Right hindlimb (tissue), 1 donor: ENCODE measurements around the gene CCL25.
A peak's percentile ranks its signal among the peaks of the same experiment; 100 is the strongest.

Source experiments
- DNase-seq: peaks from one replicate; pipeline ENCODE4 v3.0.0-alpha.2; 2018

CCL25 gene

DNA sequence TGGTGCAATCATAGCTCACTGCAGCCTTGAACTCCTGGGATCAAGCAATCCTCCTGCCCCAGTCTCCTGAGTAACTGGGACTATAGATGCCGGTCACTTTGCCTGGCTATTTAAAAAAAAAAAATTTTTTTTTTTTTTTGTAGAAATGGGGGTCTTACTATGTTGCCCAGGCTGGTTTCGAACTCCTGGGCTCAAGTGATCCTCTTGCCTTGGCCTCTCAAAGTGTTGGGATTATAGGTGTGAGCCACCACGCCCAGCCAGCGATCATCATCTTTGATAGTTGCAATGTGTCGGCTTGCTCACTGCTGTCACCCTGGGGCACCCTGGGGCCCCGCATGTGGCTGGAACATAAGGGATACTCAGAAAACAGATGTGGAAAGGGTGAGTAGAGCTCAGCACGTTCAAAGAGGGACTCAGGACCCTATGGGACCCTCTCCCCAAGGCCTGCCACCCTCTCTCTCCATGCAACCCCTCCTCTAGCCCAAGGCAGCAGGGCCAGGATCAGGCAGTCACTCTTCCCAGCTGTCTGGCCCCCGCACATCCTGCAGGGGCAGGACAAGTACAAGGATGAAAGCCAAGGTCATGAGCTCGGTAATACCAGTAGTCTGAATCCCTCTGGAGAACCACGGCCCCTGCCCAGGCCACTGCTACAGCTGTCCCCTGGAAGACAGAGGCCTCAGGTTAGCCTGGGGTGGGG, 6.5 kb upstream of the CCL25 start:
- DNase-seq, result no peak

DNA sequence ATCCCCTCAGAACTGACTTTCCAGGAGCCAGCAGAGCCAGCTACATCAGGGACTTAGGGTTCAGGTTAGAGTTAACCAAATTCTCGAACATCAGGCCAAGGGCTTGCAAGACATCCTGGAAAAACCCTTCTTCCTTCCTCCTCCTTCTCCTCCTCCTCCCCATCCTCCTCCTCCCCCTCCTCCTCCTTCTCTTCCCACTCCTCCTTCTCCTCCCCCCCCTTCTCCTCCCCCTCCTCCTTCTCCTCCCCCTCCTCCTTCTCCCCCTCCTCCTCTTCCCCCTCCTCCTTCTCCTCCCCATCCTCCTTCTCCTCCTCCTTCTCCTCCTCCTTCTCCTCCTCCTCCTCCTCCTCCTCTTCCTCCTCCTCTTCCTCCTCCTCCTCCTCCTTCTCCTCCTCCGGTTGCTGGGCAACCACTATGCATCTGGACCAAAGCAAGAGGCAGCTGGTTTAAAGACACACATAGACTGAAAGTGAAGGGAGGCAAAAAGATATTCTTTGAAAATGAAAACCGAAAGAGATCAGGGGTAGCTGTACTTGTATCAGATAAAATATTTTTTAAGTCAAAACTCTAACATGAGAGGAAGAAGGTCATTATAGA, 5.9 kb upstream of the CCL25 start:
- no peak for DNase-seq

DNA sequence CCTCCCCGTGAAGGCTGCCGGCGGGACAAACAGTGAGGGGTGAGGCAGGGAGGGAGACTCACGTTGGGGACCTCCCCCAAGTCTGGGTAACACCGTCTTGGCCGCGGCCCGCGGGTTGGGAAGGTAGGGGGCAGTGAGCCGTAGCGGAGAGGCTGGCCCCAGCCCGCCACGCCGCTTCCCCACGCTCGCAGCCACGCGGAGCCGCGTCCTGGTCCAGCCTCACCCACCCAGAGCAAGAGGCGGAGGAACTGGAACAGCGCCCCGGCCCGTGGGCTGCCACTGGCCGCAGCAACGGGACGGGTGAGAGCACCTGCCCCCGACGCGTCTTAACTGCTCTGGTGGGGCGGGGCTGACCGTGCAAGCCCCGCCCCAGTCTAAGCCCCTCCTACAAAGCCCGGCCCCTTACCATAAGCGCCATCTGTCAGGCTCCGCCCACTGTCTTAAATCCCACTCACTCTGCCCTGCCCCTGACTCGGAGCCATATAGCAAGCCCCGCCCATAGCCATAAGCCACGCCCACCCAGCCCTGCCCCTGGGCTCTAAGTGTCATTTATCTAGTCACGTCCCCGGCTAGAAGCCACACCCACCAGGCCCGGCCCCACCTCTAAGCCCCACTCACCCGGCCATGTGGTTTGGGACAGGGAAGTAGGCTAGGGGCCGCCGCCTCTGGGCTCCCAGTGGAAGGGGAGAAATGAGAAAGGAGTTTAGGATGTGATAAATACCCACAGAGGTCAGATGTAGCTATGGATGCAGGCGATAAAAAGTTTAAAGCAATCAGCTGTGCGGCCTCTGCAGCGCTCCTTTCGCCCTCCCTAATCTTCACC, 2.1 kb upstream of the CCL25 start:
- DNase-seq, result peak; percentile 89

DNA sequence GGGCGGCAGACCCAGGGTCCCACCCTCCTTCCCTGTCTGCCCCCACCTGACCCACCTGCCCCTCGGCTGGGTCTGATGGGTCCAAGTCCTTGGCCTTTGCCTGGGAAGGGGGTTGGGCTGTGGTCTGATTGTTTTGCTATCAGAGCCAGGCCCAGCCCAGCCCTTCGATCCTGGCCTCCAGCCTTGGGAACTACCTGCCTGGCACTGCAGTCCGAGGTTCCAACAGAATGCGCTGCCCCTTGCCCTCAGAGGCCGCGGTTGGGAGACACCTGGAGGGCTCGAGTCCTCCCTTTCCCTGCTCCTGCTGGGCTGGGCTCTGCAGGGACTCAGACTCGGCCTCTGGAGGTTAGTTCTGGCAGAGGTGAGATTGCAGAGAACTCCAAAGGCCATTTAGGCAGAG, 1.6 kb downstream of the CCL25 start:
- DNase-seq, result no peak

DNA sequence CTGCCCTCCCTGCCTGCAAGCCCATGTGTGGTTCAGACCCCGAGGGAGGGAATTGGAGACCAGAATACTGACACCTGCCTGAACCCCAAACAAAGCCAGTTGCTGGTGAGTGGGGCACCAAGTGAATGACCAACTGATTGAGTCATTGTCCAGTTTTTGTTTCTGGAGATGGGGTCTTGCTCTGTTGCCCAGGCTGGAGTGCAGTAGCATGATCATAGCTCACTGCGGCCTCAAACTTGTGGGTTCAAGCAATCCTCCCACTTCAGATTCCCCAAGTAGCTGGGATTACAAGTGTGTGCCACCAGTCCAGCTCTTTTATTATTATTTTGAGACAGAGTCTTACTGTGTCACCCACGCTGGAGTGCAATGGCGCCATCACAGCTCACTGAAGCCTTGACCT, 4.0 kb downstream of the CCL25 start:
- no peak for DNase-seq

DNA sequence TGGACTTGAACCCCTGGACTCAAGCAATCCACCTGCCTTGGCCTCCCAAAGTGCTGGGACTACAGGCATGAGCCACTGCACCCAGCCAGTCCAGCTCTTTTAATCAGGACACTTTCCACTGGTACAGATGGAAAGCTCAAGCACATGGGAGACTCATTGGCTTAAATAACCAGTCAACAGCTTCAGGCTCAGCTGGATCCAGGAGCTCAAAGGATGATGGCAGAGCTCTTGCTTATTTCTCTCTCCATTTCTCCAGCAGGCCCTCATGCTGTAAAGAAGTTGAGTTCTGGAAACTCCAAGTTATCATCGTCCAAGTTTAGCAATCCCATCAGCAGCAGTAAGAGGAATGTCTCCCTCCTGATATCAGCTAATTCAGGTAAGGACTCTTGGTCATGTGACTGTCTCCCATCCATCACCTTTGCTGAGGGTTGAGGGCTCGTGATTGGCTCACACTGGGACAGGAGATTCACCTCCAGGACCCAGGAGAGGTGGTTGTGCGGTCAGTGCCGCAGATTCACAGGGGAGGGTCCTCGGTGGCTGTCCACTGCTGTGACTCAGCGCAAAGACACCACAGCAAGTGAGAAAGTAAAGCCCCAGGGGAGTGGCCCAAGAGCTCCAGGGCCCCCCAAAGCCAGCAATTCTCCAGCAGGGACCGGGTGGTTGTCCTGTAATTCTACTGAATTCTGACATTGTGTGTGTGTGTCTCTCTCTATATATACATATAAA, 5.1 kb downstream of the CCL25 start:
- no peak for DNase-seq

DNA sequence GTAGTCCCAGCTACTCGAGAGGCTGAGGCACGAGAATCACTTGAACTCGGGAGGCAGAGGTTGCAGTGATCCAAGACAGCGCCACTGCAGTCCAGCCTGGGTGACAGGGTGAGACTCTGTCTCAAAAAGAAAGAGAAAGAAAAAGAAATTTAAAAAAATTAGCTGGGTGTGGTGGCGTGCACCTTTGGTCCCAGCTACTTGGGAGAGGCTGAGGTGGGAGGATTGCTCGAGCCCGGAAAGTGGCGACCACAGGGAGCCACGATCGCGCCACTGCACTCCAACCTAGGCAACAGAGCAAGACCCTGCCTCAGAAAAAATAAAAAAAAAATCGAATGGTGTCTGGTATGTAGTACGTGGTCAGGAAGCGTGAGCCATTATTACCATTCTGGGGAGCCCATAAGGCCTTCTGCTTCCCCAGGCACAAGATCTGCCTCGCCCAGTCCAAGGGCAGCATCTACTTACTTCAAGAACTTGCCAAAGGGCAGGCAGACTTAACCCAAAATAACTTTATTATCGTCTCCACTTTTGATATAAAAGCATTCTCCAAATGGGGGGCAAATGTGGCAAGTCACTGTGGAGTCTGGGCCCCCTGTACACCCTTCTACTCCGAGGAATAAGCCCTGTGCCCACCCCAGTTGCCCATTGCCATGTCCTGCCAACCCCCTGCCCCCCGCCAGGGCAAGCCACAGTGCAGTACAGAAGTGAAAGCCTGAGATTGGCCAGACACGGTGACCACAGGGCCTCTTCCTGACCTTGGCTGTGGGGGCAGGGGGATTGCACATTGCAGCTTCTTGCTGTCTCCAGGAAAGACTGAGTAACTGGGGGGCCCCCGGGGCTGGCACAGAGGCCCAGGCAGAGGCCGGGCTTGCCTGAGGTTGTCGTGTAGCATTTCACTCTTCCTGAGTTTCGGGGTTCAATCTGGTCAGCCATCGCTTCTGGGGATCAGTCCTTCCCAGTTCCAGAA, 12.6 kb downstream of the CCL25 start:
- no peak for DNase-seq

DNA sequence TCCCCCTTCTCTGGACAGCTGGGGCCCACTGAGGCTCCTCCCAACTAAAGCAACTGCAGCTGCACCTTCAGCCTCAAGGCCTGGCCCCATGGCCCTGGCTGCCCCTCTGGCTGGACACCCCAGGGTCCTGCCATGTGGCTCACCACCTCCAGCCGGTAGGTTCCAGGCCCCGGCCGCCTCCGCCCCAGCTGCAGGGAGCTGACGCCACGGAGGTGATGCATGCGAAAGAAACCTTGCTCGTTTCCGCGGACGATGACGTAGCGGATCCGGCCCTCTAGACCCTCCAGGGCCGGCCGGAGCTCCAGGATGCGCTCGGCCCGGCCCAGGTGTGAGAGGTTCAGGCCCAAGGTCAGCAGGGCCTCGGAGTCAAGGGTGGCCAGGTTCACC, 13.3 kb downstream of the CCL25 start:
- no peak for DNase-seq

DNA sequence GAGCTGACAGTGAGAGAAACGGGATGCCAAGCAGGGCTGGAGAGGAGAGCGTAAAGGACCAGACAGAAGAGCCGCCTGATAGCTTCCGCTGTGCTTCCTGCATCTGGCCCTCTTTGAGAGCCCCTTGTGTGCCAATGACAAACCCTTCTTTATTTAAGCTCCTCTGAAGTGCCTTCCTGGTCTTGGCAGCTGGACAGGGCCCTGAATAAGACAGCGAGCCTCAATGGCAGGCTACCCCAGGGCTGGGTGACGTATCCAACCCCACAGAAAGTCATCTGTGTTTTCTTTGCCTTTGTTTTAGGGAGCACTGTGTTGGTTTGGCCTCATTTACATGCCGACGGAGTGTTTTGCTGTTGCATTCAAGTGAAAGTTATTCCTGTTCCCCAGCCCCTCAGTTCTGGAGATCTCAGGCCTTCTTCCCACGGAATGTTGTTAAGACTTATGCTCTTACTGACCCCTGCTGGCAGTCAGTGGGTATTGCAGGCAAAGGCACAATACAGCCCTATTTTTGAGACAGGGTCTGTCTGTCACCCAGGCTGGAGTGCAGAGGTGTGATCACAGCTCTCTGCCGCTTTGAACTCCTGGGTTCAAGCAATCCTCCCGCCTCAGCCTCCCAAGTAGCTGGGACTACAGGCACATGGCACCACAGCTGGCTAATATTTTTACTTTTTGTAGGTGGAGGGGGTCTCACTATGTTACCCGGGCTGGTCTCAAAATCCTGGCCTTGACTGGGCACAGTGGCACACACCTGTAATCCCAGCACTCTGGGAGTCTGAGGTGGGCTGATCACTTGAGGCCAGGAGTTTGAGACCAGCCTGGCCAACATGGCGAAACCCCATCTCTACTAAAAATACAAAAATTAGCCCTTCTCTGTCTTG, 16.8 kb downstream of the CCL25 start:
- DNase-seq, result no peak

DNA sequence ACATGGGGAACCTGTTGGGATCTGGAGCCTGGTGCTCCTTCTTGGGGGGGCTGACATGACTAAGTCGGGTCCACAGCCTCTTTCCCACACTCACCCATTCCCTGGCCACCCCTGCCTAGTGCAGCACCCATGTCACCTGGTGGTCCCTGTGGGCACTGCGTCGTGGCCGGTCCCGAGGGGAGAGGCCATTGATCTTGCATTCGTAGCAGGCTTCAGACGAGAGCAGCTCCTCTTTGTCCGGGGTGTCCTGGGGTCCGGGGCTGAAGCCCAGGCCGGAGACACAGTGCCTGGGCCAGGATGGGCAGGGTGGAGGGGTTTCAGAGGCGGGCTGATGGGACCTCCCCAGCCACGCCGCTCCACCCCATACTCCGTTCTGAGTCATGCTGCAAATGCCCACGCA, 19.4 kb downstream of the CCL25 start:
- DNase-seq, result no peak

DNA sequence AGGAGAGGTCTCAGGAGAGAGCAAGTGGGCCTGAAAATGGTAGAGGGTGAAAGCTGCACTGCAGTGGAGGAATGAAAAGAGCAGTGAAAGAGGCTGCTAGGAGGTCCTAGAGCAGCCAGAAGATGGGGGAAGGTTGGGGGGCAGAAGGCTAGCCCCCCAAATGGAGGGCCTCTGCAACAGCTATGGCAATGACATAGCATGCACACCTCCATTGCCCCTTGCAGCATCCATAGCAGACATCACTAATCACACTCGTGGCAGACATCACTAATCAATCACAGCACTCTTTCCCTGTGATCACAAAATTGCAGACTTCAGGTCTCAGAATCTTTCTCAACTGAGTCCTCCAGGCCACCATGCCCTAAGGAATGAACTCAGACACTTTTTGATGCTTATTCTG, 21.9 kb downstream of the CCL25 start:
- no peak for DNase-seq

DNA sequence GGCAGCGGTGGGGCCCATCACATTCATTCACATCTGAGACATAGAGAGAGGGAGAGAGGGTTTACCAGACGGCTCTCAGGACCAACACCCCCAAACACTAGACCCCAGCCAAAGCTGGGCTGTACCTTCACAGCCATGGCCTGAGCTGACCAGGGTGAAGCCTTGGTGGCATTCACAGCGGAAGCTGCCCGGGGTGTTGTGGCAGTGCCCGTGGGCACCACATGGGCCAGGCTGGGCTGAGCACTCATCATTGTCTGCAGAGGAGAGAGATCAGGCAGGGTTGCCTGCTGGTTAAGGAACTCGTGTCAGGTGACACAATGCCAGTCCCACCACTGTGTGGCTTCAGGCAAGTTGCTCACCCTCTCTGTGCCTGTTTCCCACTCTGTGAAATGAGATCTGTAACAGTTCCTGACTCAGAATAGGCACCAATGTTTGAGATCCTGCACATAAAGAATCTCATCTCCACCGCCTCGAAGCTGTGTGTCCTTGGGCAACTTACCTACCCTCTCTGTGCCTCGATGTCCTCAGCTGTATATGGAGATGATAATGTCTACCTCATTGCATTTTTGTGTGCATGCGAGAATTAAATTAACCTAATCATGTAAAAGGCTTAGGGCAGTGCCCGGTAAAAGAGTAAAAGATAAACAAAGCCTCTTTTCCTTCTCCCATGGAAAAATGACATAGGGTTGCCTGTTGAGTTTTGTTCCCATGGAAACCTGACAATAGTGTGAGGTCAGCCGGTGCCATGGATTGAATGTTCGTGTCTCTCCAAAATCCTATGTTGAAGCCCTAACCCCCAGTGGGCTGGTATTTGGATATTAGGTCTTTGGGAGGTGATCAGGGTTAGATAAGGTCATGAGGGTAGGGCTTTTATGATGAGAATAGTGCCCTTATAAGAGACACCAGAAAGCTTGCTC, 22.9 kb downstream of the CCL25 start:
- DNase-seq, result no peak

DNA sequence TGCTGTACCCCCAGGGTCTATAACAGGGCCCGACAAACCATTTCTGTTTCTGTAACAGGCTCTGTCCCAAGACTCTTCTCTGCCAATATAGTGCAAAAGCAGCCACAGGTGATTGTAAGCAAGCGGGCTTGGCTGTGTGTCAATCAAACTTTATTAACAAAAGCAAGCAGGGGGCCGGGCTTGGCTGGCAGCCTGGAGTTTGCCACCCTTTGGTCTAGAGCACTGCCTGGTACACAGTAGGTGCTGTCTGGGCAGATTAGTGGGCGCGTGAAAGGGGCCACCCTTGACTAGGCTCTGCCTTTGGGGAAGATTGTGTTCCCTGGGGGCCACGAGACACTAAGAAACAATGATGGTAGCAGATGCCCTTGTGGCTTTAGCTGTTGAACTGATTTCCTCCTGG, 27.4 kb downstream of the CCL25 start:
- no peak for DNase-seq

DNA sequence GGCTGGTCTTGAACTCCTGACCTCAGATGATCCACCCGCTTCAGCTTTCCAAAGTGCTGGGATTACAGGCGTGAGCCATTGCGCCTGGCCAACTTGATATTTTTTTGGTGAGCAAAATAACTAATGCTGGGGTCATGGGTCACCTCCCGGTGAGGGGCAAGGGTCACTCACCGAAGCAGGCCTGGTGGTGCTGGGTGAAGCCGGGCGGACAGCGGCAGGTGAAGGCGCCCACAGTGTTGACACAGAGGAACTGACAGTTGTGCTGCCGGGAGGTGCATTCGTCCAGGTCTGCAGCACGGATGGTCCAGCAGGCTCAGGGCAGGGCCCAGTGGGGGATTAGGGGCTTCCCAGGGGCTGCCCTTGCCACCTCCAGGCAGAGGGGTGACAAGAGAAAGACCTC, 28.3 kb downstream of the CCL25 start:
- no peak for DNase-seq

DNA sequence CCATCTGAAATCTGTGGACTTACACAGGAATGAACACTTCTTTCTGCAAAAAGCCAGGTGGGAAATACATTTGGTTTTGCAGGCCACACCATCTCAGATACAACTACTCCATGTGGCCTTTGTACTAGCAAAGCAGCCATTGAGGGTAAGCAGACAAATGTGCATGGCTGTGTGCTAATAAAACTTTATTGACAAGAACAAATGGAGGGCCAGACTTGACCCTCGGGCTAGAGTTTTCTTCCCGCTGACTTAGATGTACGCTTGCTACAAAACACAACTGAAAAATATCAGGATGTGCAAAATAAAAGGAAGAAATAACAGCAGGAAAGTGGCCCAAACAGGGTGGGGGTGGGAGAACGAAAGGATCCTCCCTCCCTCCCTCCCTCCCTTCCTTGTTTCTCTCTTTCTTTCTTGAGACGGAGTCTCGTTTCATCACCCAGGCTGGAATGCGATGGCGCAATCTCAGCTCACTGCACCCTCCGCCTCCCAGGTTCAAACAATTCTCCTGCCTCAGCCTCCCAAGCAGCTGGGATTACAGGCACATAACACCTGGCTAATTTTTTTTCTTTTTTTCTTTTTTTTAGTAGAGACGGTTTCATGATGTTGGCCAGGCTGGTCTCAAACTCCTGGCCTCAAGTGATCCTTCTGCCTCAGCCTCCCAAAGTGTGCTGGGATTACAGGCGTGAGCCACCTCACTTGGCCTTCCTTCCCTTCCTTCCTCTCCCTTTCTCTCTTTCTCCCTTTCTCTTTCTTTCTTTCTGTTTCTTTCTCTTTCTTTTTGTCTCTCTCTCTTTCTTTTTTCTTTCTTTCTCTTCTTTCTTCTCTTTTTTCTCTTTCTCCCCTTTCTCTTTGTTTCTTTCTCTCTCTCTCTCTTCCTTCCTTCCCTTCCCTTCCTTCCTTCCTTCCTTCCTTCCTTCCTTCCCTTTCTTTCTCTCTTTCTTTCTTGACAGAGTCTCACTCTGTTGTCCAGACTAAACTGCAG, 29.3 kb downstream of the CCL25 start:
- no peak for DNase-seq

DNA sequence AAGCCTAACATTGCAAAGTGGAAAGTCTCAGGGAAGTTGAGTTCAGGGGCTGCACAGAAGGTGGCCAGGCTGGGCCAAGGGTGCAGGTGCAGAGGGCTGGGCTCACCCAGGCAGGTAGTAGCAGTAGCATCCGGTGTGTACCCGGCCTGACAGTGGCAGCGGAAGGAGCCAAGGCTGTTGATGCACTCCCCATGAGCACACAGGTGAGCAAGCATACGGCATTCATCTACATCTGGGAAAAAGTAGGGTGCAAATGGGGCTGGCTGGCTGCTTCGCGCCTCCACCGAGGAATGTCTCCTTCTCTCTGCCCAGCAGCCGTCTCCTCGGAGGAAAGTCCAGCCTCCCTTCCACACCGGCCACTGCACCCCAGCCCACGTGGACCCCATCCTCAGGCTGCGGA, 30.6 kb downstream of the CCL25 start:
- no peak for DNase-seq

DNA sequence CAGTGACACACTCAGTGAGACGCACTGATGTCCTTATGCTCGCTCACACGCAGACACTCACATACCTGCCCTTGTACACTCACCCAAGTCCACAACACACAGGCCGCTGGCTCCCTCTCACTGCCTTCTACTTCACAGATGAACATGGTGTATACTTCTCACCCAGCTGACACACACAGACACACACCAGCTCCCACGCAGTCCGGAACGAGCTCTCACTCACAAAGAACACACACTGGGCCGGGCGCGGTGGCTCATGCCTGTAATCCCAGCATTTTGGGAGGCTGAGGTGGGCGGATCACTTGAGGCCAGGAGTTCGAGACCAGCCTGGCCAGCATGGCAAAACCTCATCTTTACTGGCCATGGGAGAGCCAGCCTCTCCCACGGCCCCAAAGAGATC, 31.6 kb downstream of the CCL25 start:
- no peak for DNase-seq

DNA sequence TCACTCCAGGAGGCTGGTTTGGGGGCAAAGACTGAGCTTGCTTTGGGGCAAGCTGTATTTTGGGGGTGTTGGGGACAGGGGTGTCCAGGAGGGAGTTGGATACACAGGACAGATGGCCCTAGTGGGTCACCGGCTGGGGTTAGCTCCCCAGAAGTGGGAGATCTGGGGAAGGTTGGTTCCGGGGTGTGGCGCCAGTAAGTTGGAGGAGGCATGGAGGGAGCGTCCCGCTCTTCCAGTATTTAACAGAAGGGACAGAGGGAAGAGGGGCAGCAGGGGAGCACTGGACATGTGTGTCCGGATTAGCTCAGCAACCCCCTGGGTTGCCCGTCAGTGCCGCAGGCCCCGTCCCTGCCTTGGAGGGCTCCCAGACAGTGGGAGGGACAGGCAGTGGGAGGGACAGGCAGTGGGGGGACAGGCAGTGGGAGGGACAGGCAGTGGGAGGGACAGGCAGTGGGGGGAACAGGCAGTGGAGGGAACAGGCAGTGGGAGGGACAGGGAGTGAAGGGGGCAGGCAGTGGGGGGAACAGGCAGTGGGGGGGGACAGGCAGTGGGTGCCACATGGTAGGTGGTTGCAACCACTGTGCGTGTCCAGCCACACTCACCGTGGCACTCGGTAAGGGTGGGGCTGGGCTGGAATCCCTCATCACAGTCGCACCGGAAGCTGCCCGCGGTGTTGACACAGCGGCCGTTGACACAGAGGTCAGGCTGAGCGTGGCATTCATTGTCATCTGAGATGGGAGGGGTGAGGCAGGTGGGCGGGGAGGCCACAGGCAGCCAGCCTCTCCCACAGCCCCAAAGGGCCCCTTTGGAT, 33.2 kb downstream of the CCL25 start:
- DNase-seq, result no peak
